Measurements from ENCODE around the gene ZBTB16. TPM values are rescaled to one million over a fixed set of nuclear protein-coding genes. Genes with fewer than 3 reads are reported as not detected.
A peak's percentile ranks its signal among the peaks of the same experiment; 100 is the strongest.

The ZBTB16 gene
- total and polyA plus RNA-seq, 9 donors: 12.7 to 160 (median 68.7) TPM

DNA sequence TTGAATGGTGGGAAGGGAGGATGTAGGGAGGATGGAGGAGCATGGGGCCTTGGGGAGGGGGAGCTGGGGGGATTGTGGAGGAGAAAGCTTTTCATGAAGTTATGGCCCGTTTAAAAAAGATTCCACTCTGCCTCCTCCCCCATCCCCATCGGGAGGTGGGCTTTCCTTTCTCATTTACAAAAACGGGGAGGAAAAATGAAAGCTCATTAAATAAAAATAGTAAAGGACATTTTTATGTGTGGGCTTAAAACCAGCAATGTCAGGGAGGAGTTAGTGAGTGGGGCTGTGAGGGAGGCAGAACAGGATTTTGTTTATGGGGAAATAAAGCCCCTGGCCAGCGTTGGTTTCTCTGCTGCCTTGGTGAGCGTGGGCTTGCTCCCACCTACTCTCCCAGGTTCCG, 83.2 kb downstream of the ZBTB16 start:
- intact Hi-C loops (cut with DNase I): no loop called here
- Histone ChIP-seq H3K36me3 (no peaks in the 10 kb centered on the region), H3K27me3 (no peaks in the 10 kb centered on the region), H3K4me3 (peak overlapping the region; percentile 3), H3K27ac (peak overlapping the region in 1 of 2 donors; percentile 14), H3K9me3 (no peaks in the 10 kb centered on the region), H3K4me1 (ENCODE audit: insufficient read depth) (peaks cover 27% of the 10 kb centered on the region)
- 46 to 60% (median 47%) methylated on average over 6 of the region's 6 CpGs for WGBS, 3 donors
- no peak for DNase-seq
- TF ChIP-seq POLR2A (IDR thresholded peaks at IDR 0.05) (no peak), EP300 (IDR thresholded peaks at IDR 0.05) (no peak)
- TF ChIP-seq, protein P1, sequence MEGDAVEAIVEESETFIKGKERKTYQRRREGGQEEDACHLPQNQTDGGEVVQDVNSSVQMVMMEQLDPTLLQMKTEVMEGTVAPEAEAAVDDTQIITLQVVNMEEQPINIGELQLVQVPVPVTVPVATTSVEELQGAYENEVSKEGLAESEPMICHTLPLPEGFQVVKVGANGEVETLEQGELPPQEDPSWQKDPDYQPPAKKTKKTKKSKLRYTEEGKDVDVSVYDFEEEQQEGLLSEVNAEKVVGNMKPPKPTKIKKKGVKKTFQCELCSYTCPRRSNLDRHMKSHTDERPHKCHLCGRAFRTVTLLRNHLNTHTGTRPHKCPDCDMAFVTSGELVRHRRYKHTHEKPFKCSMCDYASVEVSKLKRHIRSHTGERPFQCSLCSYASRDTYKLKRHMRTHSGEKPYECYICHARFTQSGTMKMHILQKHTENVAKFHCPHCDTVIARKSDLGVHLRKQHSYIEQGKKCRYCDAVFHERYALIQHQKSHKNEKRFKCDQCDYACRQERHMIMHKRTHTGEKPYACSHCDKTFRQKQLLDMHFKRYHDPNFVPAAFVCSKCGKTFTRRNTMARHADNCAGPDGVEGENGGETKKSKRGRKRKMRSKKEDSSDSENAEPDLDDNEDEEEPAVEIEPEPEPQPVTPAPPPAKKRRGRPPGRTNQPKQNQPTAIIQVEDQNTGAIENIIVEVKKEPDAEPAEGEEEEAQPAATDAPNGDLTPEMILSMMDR (IDR thresholded peaks at IDR 0.05): no peak

DNA sequence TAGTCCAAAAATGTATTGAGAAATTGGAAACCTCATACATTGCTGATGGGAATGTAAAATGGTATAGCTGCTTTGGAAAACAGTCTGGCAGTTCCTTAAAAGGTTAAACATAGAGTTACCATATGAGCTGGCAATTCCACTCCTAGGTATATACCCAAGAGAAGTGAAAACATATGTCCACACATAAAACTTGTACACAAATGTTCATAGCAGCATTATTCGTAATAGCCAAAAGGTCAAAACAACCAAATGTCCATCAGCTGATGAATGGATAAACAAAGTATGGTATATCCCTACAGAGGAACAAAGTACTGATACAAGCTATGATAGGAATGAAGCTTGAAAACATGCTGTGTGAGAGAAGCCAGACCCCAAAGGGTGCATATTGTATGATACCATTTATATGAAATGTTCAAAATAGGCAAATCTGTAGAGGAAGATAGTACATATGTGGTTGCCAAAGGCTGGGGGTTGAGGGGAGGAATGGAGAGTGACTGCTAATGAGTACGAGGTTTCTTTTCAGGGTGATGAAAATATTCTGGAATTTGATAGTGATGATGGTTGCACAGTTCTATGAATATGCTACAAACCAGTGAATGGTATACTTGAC, 85.8 kb downstream of the ZBTB16 start:
- Histone ChIP-seq H3K4me1 (ENCODE audit: insufficient read depth) (peaks cover 27% of the 10 kb centered on the region), H3K4me3 (no peak overlapping the region), H3K27me3 (no peaks in the 10 kb centered on the region), H3K9me3 (no peaks in the 10 kb centered on the region), H3K36me3 (no peaks in the 10 kb centered on the region), H3K27ac (no peak overlapping the region)
- TF ChIP-seq, protein P1 (IDR thresholded peaks at IDR 0.05): no peak
- TF ChIP-seq POLR2A (IDR thresholded peaks at IDR 0.05): no peak
- no peak for TF ChIP-seq EP300 (IDR thresholded peaks at IDR 0.05)
- WGBS, 3 donors: 55 to 79% (median 76%) methylated on average over 2 of the region's 2 CpGs
- intact Hi-C loops (cut with DNase I): no loop called here
- DNase-seq: no peak

GRCh38 chr11:114147375-114148012, 88.0 kb downstream of the ZBTB16 start:
- peak overlapping the region; percentile 49 to 69 for H3K27ac ChIP-seq

GRCh38 chr11:114148013-114148382, 88.5 kb downstream of the ZBTB16 start:
- intact Hi-C loops (cut with DNase I): no loop called here
- no peak overlapping the region for H3K4me3 ChIP-seq
- peaks cover 26% of the 10 kb centered on the region for H3K4me1 ChIP-seq (ENCODE audit: insufficient read depth)
- H3K27ac ChIP-seq: peak overlapping the region in 1 of 2 donors; percentile 69
- H3K36me3 ChIP-seq: no peaks in the 10 kb centered on the region
- no peaks in the 10 kb centered on the region for H3K9me3 ChIP-seq
- no peaks in the 10 kb centered on the region for H3K27me3 ChIP-seq
- no peak for DNase-seq
- WGBS, 3 donors: 26 to 37% (median 34%) methylated on average over 5 of the region's 5 CpGs
- TF ChIP-seq, protein P1 (IDR thresholded peaks at IDR 0.05): no peak
- TF ChIP-seq POLR2A (IDR thresholded peaks at IDR 0.05): no peak
- no peak for TF ChIP-seq EP300 (IDR thresholded peaks at IDR 0.05)

More at GRCh38 chr11:114147375-114148012, 88.0 kb downstream of the ZBTB16 start:
- no peaks in the 10 kb centered on the region for H3K9me3 ChIP-seq
- H3K36me3 ChIP-seq: no peaks in the 10 kb centered on the region
- H3K4me3 ChIP-seq: no peak overlapping the region
- peaks cover 29% of the 10 kb centered on the region for H3K4me1 ChIP-seq (ENCODE audit: insufficient read depth)
- intact Hi-C loops (cut with DNase I): no loop called here
- TF ChIP-seq POLR2A (IDR thresholded peaks at IDR 0.05) (no peak), EP300 (IDR thresholded peaks at IDR 0.05) (no peak)
- TF ChIP-seq, protein P1 (IDR thresholded peaks at IDR 0.05): no peak
- H3K27me3 ChIP-seq: no peaks in the 10 kb centered on the region
- no peak for DNase-seq
- WGBS, 3 donors: 17 to 24% (median 22%) methylated on average over 5 of the region's 5 CpGs

Measured in ovary (tissue), 9 donors.